D721Med (cell line): ENCODE measurements around the gene BBS1.

ENCODE experiments used
- DNase-seq: peaks from one replicate; pipeline ENCODE4 v3.0.0; 2011; ENCODE audit warnings: low spot score; ENCODE audit not compliant: insufficient read length
- FAIRE-seq: peaks from 2 replicates; lab custom pipeline; 2011; peaks lifted over from hg19 to GRCh38; lab: Jason Lieb, UNC
- CTCF ChIP-seq: IDR thresholded peaks from 2 replicates; pipeline ENCODE4 v1.5.1; 2012; ENCODE audit warnings: mild to moderate bottlenecking, control low read depth; ENCODE audit not compliant: insufficient read depth; ENCODE audit errors: missing control alignments

BBS1 gene

GRCh38 chr11:66473167-66473566 lies 37.3 kb upstream of the BBS1 start:
- FAIRE-seq (no peak), DNase-seq (no peak)
- no peak for TF ChIP-seq CTCF

GRCh38 chr11:66473608-66474515 lies 36.6 kb upstream of the BBS1 start:
- no peak for DNase-seq
- TF ChIP-seq CTCF: no peak
- no peak for FAIRE-seq

GRCh38 chr11:66475349-66476172 lies 34.9 kb upstream of the BBS1 start:
- no peak for FAIRE-seq
- no peak for DNase-seq
- no peak for TF ChIP-seq CTCF

GRCh38 chr11:66476173-66476840 lies 34.1 kb upstream of the BBS1 start:
- TF ChIP-seq CTCF: no peak

GRCh38 chr11:66476841-66477251 lies 33.6 kb upstream of the BBS1 start:
- DNase-seq: no peak
- no peak for FAIRE-seq
- no peak for TF ChIP-seq CTCF

More at GRCh38 chr11:66476173-66476840, 34.1 kb upstream of the BBS1 start:
- no peak for FAIRE-seq
- DNase-seq: no peak

GRCh38 chr11:66477263-66478201 lies 32.9 kb upstream of the BBS1 start:
- no peak for TF ChIP-seq CTCF
- DNase-seq (no peak), FAIRE-seq (no peak)
